Smooth muscle cell (in vitro differentiated cells): Measurements from ENCODE around the gene SAMD4A. TPM values are rescaled to one million over a fixed set of nuclear protein-coding genes. Genes with fewer than 3 reads are reported as not detected.

ENCODE experiments used
- DNase-seq: peaks from one replicate; lab custom pipeline; 2025; ENCODE audit not compliant: unreplicated experiment; lab: John Stamatoyannopoulos, UW
- H2AFZ ChIP-seq: fragments of 200-600 bp; sonication (generic); 2 replicates; pipeline ENCODE4 v1.6.0; 2016; ENCODE audit warnings: antibody characterized with exemption, low read depth, mild to moderate bottlenecking
- H3F3A ChIP-seq: fragments of 200-600 bp; sonication (generic); 2 replicates; pipeline ENCODE4 v1.6.0; 2017; ENCODE audit warnings: antibody characterized with exemption, low read depth
- H3K27ac ChIP-seq: fragments of 200-600 bp; sonication (generic); 2 replicates; pipeline ENCODE4 v1.5.1; 2016; ENCODE audit warnings: low read depth, mild to moderate bottlenecking
- H3K27me3 ChIP-seq: fragments of 200-600 bp; sonication (generic); 2 replicates; pipeline ENCODE4 v1.6.1; 2016; ENCODE audit warnings: low read depth, mild to moderate bottlenecking
- H3K36me3 ChIP-seq: fragments of 200-600 bp; sonication (generic); 2 replicates; pipeline ENCODE4 v1.5.1; 2016; ENCODE audit warnings: low read depth
- H3K4me1 ChIP-seq: fragments of 200-600 bp; sonication (generic); 2 replicates; pipeline ENCODE4 v1.5.1; 2016; ENCODE audit warnings: low read depth
- H3K4me2 ChIP-seq: fragments of 200-600 bp; sonication (generic); 2 replicates; pipeline ENCODE4 v1.6.0; 2016; ENCODE audit warnings: mild to moderate bottlenecking
- H3K4me3 ChIP-seq: fragments of 200-600 bp; sonication (generic); 2 replicates; pipeline ENCODE4 v1.5.1; 2016; ENCODE audit warnings: mild to moderate bottlenecking
- H3K79me2 ChIP-seq: fragments of 200-600 bp; sonication (generic); 2 replicates; pipeline ENCODE4 v1.6.0; 2016; ENCODE audit warnings: low read depth, mild to moderate bottlenecking
- H3K9ac ChIP-seq: fragments of 200-600 bp; sonication (generic); 2 replicates; pipeline ENCODE4 v1.6.0; 2016; ENCODE audit warnings: low read depth
- H3K9me3 ChIP-seq: fragments of 200-600 bp; sonication (generic); replicated peaks from 2 replicates; pipeline ENCODE4 v1.5.1; 2016; ENCODE audit warnings: low read depth
- H4K20me1 ChIP-seq: fragments of 200-600 bp; sonication (generic); 2 replicates; pipeline ENCODE4 v1.6.0; 2016; ENCODE audit warnings: low read depth
- WGBS: methylation state at CpG from one replicate; pipeline ENCODE4 v1.1.7; 2016; ENCODE audit warnings: low lambda C conversion rate; 5-methylcytosine and 5-hydroxymethylcytosine counted together
- polyA plus RNA-seq: library from polyadenylated mRNA; unstranded; fragments of >200 nt; fragmentation: Nextera tagmentation; extraction: Ambion mirVana; gene quantifications from 2 replicates; pipeline ENCODE4 v1.2.1, GENCODE V29; 2016
- total RNA-seq: library from RNA; depleted of rRNA; stranded (reverse); fragments of >200 nt; gene quantifications from 2 replicates; pipeline ENCODE4 v1.2.3, GENCODE V29; 2014
- TF ChIP-seq, protein P1 (sequence below): fragments of 200-600 bp; sonication (generic); IDR thresholded peaks from 2 replicates; pipeline ENCODE4 v1.5.1; 2017; ENCODE audit warnings: borderline replicate concordance, mild to moderate bottlenecking, antibody characterized with exemption; ENCODE audit not compliant: insufficient read depth, poor library complexity, severe bottlenecking

The SAMD4A gene
- total and polyA plus RNA-seq, 2 experiments from 2014 or later = 9.2 to 36.7 TPM

DNA sequence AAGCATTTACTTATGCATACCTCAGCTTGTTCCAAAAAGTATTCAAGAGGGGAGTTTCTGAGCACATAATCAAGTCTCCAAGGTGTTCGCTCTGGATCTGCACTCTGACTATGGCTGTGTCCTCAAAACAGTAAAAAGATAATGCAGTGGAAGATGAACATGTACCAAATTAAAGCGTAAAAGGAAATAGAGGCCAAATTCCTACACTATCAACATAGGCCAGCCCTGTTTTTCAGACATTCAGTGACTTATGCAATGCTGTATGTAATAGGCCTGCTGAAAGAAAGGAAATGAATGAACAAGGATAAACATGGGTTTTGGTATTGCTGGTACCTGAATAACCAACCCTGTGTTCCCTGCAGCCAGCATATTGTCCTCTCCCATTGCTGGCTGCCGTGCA is 115.7 kb downstream of the SAMD4A start:
- Histone ChIP-seq H3K4me1 (peaks cover 31% of the 10 kb centered on the region), H3K4me2 (peak overlapping the region; percentile 32), H3K9ac (no peak overlapping the region), H3K36me3 (no peaks in the 10 kb centered on the region), H3F3A (peaks cover 40% of the 10 kb centered on the region), H3K9me3 (no peaks in the 10 kb centered on the region), H4K20me1 (peaks cover 15% of the 10 kb centered on the region), H3K79me2 (peaks cover 46% of the 10 kb centered on the region), H3K27me3 (no peaks in the 10 kb centered on the region), H2AFZ (no peak overlapping the region), H3K27ac (peak overlapping the region; percentile 81), H3K4me3 (no peak overlapping the region)
- WGBS = 85% methylated on average over 3 of the region's 3 CpGs
- TF ChIP-seq, protein P1, sequence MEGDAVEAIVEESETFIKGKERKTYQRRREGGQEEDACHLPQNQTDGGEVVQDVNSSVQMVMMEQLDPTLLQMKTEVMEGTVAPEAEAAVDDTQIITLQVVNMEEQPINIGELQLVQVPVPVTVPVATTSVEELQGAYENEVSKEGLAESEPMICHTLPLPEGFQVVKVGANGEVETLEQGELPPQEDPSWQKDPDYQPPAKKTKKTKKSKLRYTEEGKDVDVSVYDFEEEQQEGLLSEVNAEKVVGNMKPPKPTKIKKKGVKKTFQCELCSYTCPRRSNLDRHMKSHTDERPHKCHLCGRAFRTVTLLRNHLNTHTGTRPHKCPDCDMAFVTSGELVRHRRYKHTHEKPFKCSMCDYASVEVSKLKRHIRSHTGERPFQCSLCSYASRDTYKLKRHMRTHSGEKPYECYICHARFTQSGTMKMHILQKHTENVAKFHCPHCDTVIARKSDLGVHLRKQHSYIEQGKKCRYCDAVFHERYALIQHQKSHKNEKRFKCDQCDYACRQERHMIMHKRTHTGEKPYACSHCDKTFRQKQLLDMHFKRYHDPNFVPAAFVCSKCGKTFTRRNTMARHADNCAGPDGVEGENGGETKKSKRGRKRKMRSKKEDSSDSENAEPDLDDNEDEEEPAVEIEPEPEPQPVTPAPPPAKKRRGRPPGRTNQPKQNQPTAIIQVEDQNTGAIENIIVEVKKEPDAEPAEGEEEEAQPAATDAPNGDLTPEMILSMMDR = no peak
- DNase-seq = no peak

DNA sequence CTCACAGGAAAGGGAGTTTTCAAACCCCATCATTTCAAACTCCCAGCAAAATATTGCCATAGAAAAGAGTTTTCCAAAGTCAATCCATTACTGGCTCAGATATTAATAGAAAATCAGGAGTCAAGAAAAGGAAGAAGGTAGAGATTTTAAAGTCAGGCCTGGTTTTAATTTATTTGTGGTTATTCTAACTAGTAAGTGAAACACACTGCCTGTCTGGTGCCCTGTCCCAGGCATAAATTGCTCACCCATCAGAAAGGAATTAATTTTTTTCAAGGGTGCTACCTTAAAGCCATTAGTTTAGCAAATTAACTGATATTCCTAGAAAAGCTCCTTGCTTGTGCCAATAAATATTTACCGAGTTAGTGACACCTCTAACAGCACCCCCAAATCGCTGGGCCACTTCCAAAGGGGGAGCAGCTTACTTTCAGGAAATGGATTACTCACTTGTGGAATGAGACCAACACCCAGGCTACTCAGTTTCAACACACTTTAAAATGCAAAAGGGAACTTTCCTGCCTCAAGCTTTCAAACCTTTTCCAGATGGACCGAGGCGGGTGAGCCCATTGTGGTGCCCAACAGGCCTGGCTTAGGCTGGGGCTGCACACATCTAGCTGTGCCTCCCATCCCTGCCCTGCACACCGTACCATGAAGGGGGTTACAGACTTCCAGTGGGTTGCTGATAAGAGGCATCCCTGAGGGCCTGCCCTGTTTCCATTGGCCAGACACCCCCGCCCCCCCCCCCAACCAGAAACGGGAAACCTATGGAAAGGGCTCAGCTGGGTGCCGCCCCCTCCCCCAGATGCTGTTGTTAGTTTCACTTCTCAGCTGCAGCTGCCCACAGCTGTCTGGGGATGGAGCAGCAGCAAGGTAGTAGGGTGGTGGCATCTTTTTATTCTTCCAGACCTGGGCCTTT is 117.2 kb downstream of the SAMD4A start:
- no peaks in the 10 kb centered on the region for H3K27me3 ChIP-seq
- no peak for DNase-seq
- no peak overlapping the region for H3K9ac ChIP-seq
- H4K20me1 ChIP-seq = peaks cover 15% of the 10 kb centered on the region
- no peak overlapping the region for H3K4me3 ChIP-seq
- H3K9me3 ChIP-seq = no peaks in the 10 kb centered on the region
- no peaks in the 10 kb centered on the region for H3K36me3 ChIP-seq
- no peak overlapping the region for H2AFZ ChIP-seq
- H3F3A ChIP-seq = peaks cover 40% of the 10 kb centered on the region
- peaks cover 25% of the 10 kb centered on the region for H3K4me1 ChIP-seq
- H3K79me2 ChIP-seq = peaks cover 55% of the 10 kb centered on the region
- H3K4me2 ChIP-seq = peak overlapping the region; percentile 72
- TF ChIP-seq, protein P1 = no peak
- WGBS = 39% methylated on average over 8 of the region's 8 CpGs
- H3K27ac ChIP-seq = peak overlapping the region; percentile 92

DNA sequence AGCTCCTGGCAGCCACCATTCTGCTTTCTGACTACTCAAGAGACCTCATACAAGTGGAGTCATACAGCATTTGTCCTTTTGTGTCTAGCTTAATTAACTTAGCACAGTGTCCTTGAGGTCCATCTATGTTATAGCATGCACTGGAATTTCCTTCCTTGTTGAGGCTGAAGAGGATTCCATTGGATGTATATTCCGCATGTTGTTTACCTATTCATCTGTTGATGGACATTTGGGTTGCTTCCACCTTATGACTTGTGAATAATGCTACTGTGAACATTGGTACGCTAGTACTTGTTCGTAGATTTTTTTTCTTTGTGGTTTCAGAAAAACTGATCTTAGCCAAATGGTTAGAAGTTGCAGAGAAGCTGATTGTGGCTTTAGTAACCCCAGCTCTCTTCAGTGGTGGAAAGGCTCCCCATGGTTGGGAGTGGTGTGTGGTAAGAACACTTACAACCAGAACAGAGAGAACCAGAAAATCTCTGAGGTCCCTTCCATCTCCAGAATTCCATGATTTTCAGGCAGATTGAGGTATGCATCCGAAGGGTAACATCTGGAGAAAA is 118.4 kb downstream of the SAMD4A start:
- Histone ChIP-seq H4K20me1 (peaks cover 12% of the 10 kb centered on the region), H3K27me3 (no peaks in the 10 kb centered on the region), H3K9ac (peak overlapping the region; percentile 60), H3K4me2 (peak overlapping the region; percentile 30), H3K36me3 (no peaks in the 10 kb centered on the region), H2AFZ (no peak overlapping the region), H3K79me2 (peaks cover 54% of the 10 kb centered on the region), H3K9me3 (no peaks in the 10 kb centered on the region), H3K4me1 (peaks cover 25% of the 10 kb centered on the region), H3K27ac (peak overlapping the region; percentile 92), H3K4me3 (no peak overlapping the region), H3F3A (peaks cover 35% of the 10 kb centered on the region)
- DNase-seq = no peak
- 93% methylated on average over 4 of the region's 4 CpGs for WGBS
- TF ChIP-seq, protein P1 = no peak
